K562 (cell line): ENCODE results near the gene SALL2. TPM values are rescaled to one million over a fixed set of nuclear protein-coding genes. Genes with fewer than 3 reads are reported as not detected.

ENCODE experiments used
- ETS2 ChIP-seq: IDR thresholded peaks from 2 replicates; pipeline ENCODE4 v1.6.1; 2016; ENCODE audit warnings: borderline replicate concordance, missing genetic modification characterization, mild to moderate bottlenecking, moderate library complexity, missing compliant biosample characterization; ENCODE audit not compliant: poor library complexity, severe bottlenecking
- HDAC6 ChIP-seq: IDR thresholded peaks from 2 replicates; pipeline ENCODE4 v1.6.1; 2012; ENCODE audit warnings: low read depth, mild to moderate bottlenecking, control low read depth, inconsistent platforms, low read length, moderate library complexity
- HNRNPK ChIP-seq: fragments of 200-400 bp; formaldehyde crosslinking; IDR thresholded peaks from one replicate; pipeline ENCODE4 v1.6.1; 2018; ENCODE audit warnings: mild to moderate bottlenecking, low read depth, low read length; ENCODE audit not compliant: poor library complexity, severe bottlenecking
- NELFE ChIP-seq: IDR thresholded peaks from 2 replicates; pipeline ENCODE4 v1.6.1; 2011; ENCODE audit warnings: mild to moderate bottlenecking; ENCODE audit not compliant: insufficient read depth, insufficient read length
- NR4A1 ChIP-seq, 2 experiments: fragments of 250-450 bp in 1 of 2; fragments of 450-650 bp in 1 of 2; sonication (Bioruptor Pico) in 1 of 2; IDR thresholded peaks; 2 replicates each; pipeline versions ENCODE4 v1.4.0 to v1.6.1; 2016 to 2020; ENCODE audit warnings: mild to moderate bottlenecking in 2 of 2, missing compliant biosample characterization in 1 of 2, missing genetic modification characterization in 1 of 2, moderate library complexity in 1 of 2
- RBBP5 ChIP-seq: fragments of 200-600 bp; sonication (generic); IDR thresholded peaks from 2 replicates; pipeline ENCODE4 v1.6.1; 2012; ENCODE audit warnings: borderline replicate concordance, mild to moderate bottlenecking, low read length, control low read depth, inconsistent platforms; ENCODE audit not compliant: insufficient read depth, poor library complexity, severe bottlenecking
- ZFP36 ChIP-seq: fragments of 150-350 bp; IDR thresholded peaks from 2 replicates; pipeline ENCODE4 v1.6.1; 2018; ENCODE audit warnings: low read length, low read depth; ENCODE audit not compliant: partially characterized antibody
- ZNF263 ChIP-seq: sonication (generic); formaldehyde crosslinking; IDR thresholded peaks from 2 replicates; pipeline ENCODE4 v1.8.0; 2022; ENCODE audit warnings: mild to moderate bottlenecking, missing genetic modification reagents, borderline replicate concordance
- polyA plus RNA-seq, 8 experiments: library from polyadenylated mRNA; depleted of rRNA in 4 of 8; stranded (reverse) in 5 of 8; unstranded in 3 of 8; fragments of >200 nt; fragmentation: Nextera tagmentation in 2 of 8; fragmentation: Illumina TruSeq in 1 of 8; extraction: Ambion mirVana in 2 of 8; extraction: Trizol in 1 of 8; gene quantifications; 2 replicates each; pipeline versions ENCODE4 v1.2.1 to v1.2.3, GENCODE V29; 2011 to 2014; ENCODE audit warnings: inconsistent platforms in 1 of 8, missing spikeins in 1 of 8
- total RNA-seq, 7 experiments: library from RNA; depleted of rRNA in 6 of 7; stranded (reverse); fragments of >200 nt in 6 of 7; fragmentation: Illumina TruSeq in 2 of 7; extraction: Trizol in 2 of 7; gene quantifications; 2 replicates each; pipeline versions ENCODE4 v1.2.1 to v1.2.3, GENCODE V29; 2011 to 2021; ENCODE audit warnings: low replicate concordance in 1 of 7
- TF ChIP-seq, protein P1 (sequence below), 2 experiments: fragments of 450-650 bp; formaldehyde crosslinking in 1 of 2; IDR thresholded peaks; 2 replicates each; pipeline versions ENCODE4 v1.4.0 to v1.6.1; 2014 to 2020; ENCODE audit warnings: mild to moderate bottlenecking in 2 of 2, borderline replicate concordance in 1 of 2, low read depth in 1 of 2
- TF ChIP-seq, protein P2 (sequence below): fragments of 450-650 bp; conservative IDR thresholded peaks from 2 replicates; pipeline ENCODE4 v1.6.1; 2016; ENCODE audit warnings: missing genetic modification characterization, low read depth, mild to moderate bottlenecking, control low read depth, missing compliant biosample characterization
- TF ChIP-seq, protein P3 (sequence below): sonication (generic); formaldehyde crosslinking; IDR thresholded peaks from 2 replicates; pipeline ENCODE4 v1.9.0; 2022; ENCODE audit warnings: mild to moderate bottlenecking, missing genetic modification reagents

SALL2 gene
- total and polyA plus RNA-seq, 9 of the 15 experiments (the other 6 are each of a cell fraction or from before 2014, with no cell fraction given): 6.6 to 30.4 (median 12.9) TPM

DNA sequence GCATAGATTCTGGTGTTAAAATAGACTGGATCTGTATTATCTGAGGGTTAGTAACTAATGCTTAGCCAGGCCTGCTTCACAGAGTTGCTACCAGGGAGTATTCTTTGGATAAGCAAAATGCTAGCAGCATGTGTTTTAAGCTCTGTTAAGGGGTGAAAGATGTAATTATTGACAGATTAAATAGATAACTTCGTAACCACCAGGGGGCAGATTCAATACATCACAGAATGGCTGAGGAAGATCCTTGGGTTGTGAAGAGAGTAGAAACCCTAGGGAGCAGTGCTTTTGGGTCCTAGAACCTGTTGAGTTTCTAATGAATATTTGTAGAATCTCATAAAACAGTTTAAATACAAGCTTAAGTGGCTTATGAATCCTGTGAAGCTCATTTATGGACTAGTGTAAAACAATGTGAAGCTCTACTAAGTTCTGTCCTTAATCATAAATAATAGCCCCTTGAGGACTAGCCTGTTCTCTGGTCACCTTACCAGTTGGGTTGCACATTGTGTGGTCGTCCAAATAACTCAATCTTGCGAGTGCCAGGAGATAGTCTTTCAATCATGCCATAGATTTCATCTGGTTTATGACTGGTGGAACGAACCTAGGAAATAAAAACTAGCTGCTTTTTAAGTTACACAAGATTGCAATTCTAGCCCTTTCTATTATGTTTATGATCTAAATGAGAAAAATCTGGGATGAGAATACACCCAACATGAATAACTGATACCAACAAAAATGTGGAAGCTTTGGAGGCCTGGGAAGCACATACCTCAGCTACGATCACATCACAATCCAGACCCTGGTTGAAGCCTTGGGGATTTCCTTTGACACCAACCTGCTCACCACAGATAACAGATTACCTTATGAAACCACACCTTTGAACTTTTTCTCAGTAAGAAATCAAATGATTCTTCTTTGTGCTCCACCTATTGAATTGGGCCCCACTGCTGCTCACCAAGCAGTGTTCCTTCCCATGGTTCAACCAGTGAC lies 27.3 kb downstream of the SALL2 start (continued):
- TF ChIP-seq, protein P1, sequence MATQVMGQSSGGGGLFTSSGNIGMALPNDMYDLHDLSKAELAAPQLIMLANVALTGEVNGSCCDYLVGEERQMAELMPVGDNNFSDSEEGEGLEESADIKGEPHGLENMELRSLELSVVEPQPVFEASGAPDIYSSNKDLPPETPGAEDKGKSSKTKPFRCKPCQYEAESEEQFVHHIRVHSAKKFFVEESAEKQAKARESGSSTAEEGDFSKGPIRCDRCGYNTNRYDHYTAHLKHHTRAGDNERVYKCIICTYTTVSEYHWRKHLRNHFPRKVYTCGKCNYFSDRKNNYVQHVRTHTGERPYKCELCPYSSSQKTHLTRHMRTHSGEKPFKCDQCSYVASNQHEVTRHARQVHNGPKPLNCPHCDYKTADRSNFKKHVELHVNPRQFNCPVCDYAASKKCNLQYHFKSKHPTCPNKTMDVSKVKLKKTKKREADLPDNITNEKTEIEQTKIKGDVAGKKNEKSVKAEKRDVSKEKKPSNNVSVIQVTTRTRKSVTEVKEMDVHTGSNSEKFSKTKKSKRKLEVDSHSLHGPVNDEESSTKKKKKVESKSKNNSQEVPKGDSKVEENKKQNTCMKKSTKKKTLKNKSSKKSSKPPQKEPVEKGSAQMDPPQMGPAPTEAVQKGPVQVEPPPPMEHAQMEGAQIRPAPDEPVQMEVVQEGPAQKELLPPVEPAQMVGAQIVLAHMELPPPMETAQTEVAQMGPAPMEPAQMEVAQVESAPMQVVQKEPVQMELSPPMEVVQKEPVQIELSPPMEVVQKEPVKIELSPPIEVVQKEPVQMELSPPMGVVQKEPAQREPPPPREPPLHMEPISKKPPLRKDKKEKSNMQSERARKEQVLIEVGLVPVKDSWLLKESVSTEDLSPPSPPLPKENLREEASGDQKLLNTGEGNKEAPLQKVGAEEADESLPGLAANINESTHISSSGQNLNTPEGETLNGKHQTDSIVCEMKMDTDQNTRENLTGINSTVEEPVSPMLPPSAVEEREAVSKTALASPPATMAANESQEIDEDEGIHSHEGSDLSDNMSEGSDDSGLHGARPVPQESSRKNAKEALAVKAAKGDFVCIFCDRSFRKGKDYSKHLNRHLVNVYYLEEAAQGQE (IDR thresholded peaks at IDR 0.05; ENCODE audit: borderline replicate concordance): peak; percentile 70; the same call in 1 of the 2 replicates
- TF ChIP-seq, protein P1 (CRISPR knock-in tag; IDR thresholded peaks at IDR 0.05; ENCODE audit: low read depth): no peak
- TF ChIP-seq RBBP5 (no peak), NR4A1 (CRISPR knock-in tag; IDR thresholded peaks at IDR 0.05) (no peak), NR4A1 (tag; IDR thresholded peaks at IDR 0.05) (no peak), ZFP36 (no peak), NELFE (no peak), ZNF263 (no peak), HDAC6 (no peak), HNRNPK (no peak), ETS2 (tag) (no peak)
- TF ChIP-seq, protein P2, sequence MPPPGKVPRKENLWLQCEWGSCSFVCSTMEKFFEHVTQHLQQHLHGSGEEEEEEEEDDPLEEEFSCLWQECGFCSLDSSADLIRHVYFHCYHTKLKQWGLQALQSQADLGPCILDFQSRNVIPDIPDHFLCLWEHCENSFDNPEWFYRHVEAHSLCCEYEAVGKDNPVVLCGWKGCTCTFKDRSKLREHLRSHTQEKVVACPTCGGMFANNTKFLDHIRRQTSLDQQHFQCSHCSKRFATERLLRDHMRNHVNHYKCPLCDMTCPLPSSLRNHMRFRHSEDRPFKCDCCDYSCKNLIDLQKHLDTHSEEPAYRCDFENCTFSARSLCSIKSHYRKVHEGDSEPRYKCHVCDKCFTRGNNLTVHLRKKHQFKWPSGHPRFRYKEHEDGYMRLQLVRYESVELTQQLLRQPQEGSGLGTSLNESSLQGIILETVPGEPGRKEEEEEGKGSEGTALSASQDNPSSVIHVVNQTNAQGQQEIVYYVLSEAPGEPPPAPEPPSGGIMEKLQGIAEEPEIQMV (tag): no peak
- TF ChIP-seq, protein P3, sequence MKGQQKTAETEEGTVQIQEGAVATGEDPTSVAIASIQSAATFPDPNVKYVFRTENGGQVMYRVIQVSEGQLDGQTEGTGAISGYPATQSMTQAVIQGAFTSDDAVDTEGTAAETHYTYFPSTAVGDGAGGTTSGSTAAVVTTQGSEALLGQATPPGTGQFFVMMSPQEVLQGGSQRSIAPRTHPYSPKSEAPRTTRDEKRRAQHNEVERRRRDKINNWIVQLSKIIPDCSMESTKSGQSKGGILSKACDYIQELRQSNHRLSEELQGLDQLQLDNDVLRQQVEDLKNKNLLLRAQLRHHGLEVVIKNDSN (CRISPR knock-in tag): no peak
